ENCODE measurements around the gene YEATS2.

Gene YEATS2

DNA sequence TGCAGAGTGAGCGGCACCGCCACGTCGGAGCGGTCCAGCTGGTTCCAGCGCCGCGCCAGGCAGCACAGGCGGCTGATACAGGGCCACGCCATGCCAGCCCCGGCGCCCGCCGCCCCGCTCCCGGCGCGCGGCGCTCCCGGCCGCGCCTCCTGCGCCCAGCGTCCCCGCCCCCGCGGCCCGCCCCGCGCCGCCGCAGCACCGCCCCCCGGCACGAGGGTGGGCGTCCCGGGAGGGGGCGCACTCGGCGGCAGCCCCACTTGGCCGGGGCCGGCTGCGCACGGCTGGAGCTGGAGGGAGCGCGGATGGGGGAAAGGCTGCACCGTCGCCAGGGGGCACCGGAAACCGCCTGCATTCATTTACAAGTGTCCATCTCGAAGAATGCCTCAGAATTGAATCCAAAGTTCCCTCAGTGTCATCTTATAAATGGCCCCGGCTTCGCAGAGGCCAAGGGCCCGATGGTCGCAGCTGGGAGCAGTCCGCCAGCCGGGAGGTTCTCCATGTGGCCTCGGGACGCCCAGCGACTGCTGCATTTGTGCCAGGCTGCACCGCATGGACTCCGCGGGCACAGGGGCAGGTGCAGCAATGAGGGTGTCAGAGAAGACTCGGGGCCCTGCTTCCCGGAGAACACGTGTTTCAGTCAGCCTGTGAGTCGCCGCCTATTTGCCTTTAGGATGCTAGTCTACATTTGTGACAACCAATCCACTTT lies 128.0 kb downstream of the YEATS2 start, which contains the start of gene MAP6D1:
MAP6D1 (minus strand) TSS at position 122 of the 706 bp plus-strand sequence; CDS start at position 92, 30 bp downstream.
- Histone ChIP-seq H3K79me2 (ENCODE audit: control insufficient read depth, insufficient read depth, low read length, poor library complexity) (no peaks in the 10 kb centered on the region), H2BK120ac (ENCODE audit: insufficient read depth, low read length, poor library complexity) (no peak within 1 kb of the TSS), H3K4me2 (ENCODE audit: low read length) (peak within 1 kb of the TSS; percentile 99), H4K12ac (ENCODE audit: low read depth, low read length) (peak within 1 kb of the TSS; percentile 22), H3K79me1 (ENCODE audit: low read length) (no peaks in the 10 kb centered on the region), H3K36me3 (ENCODE audit: control insufficient read depth in 1 of 2, insufficient read depth in 2 of 2, low read length in 2 of 2) (peaks cover 7 to 16% of the 10 kb centered on the region in 2 experiments), H2AFZ (ENCODE audit: insufficient read depth, low read length, poor library complexity) (peak within 1 kb of the TSS; percentile 84), H3K27me3 (ENCODE audit: insufficient read depth, low read length) (no peaks in the 10 kb centered on the region), H3K4me1 (ENCODE audit: control insufficient read depth in 1 of 2, insufficient read depth in 2 of 2, low read length in 2 of 2) (peaks cover 9 to 10% of the 10 kb centered on the region in 2 experiments), H3K9ac (ENCODE audit: low read length) (peak within 1 kb of the TSS; percentile 79), H2BK5ac (ENCODE audit: low read depth, low read length, poor library complexity) (no peak within 1 kb of the TSS), H4K91ac (ENCODE audit: low read depth, low read length) (no peak within 1 kb of the TSS), H3K23ac (ENCODE audit: low read length) (no peak within 1 kb of the TSS), H4K8ac (ENCODE audit: low read depth, low read length) (no peak within 1 kb of the TSS), H2AK5ac (ENCODE audit: low read length) (no peak within 1 kb of the TSS), H3K4me3 (ENCODE audit: low read depth, low read length) (peak within 1 kb of the TSS; percentile 84), H2BK12ac (ENCODE audit: low read length) (peak within 1 kb of the TSS; percentile 27), H3K27ac (ENCODE audit: low read depth, low read length) (no peak within 1 kb of the TSS), H3K18ac (ENCODE audit: low read length) (no peak within 1 kb of the TSS), H3K4ac (ENCODE audit: low read depth, low read length) (no peak within 1 kb of the TSS), H3K14ac (ENCODE audit: low read length) (peak within 1 kb of the TSS; percentile 11), H3K9me3 (ENCODE audit: insufficient read depth, low read depth, low read length) (no peaks in the 10 kb centered on the region)
- no CpG with 5 or more reads among the region's 69 CpGs for WGBS (ENCODE audit: extremely low coverage, insufficient coverage, insufficient read length)
- peak; percentile 66 to 78 for DNase-seq

DNA sequence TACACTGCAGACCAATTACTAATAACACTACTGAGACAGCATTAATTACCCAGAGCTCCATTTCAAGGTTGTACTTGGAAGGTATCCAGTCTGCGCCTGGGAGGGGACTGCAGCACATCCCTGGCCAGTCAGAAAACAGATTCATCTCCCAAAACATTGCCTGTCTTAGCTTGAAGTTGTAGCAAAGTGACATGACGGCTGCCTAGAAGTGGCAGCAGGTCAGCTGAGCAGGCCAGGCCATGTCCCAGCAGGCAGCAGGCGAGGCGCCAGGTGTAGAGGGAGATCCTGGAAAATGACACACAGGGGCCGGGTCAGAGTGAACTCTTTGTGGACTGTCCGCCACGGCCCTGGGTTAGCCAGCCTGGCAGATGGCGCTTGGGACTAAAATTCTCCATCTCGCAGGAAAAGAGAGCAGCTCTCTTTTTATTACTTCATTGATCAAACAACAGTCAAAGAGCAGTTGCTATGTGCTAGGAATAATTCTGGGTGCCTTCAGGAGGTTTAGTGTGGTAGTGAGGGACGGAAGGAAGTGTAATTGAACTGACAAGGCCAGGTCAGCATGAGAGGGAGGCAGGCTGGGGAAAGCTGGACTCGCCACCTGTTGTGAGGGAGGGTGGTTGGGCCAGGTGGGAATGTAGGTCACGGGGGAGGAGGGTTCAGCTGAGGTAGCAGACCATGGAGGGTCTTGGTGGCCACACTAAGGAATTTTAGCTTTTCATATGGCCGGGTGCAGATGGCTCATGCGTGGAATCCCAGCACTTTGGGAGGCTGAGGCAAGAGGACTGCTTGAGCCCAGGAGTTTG lies 129.1 kb downstream of the YEATS2 start:
- no peak overlapping the region for H2AFZ ChIP-seq (ENCODE audit: insufficient read depth, low read length, poor library complexity)
- WGBS (ENCODE audit: extremely low coverage, insufficient coverage, insufficient read length): no CpG with 5 or more reads among the region's 14 CpGs
- no peak overlapping the region for H4K8ac ChIP-seq (ENCODE audit: low read depth, low read length)
- peaks cover 9 to 10% of the 10 kb centered on the region in 2 experiments for H3K4me1 ChIP-seq (ENCODE audit: control insufficient read depth in 1 of 2, insufficient read depth in 2 of 2, low read length in 2 of 2)
- H3K79me2 ChIP-seq (ENCODE audit: control insufficient read depth, insufficient read depth, low read length, poor library complexity): no peaks in the 10 kb centered on the region
- H2BK5ac ChIP-seq (ENCODE audit: low read depth, low read length, poor library complexity): no peak overlapping the region
- no peak overlapping the region for H3K9ac ChIP-seq (ENCODE audit: low read length)
- H3K27me3 ChIP-seq (ENCODE audit: insufficient read depth, low read length): no peaks in the 10 kb centered on the region
- no peak overlapping the region for H4K91ac ChIP-seq (ENCODE audit: low read depth, low read length)
- no peaks in the 10 kb centered on the region for H3K79me1 ChIP-seq (ENCODE audit: low read length)
- no peak overlapping the region for H3K4me3 ChIP-seq (ENCODE audit: low read depth, low read length)
- no peak overlapping the region for H3K4me2 ChIP-seq (ENCODE audit: low read length)
- no peaks in the 10 kb centered on the region for H3K9me3 ChIP-seq (ENCODE audit: insufficient read depth, low read depth, low read length)
- peaks cover 7 to 16% of the 10 kb centered on the region in 2 experiments for H3K36me3 ChIP-seq (ENCODE audit: control insufficient read depth in 1 of 2, insufficient read depth in 2 of 2, low read length in 2 of 2)
- no peak overlapping the region for H3K14ac ChIP-seq (ENCODE audit: low read length)
- no peak overlapping the region for H3K27ac ChIP-seq (ENCODE audit: low read depth, low read length)
- no peak overlapping the region for H2AK5ac ChIP-seq (ENCODE audit: low read length)
- H4K12ac ChIP-seq (ENCODE audit: low read depth, low read length): no peak overlapping the region
- H3K18ac ChIP-seq (ENCODE audit: low read length): no peak overlapping the region
- no peak overlapping the region for H2BK120ac ChIP-seq (ENCODE audit: insufficient read depth, low read length, poor library complexity)
- H3K4ac ChIP-seq (ENCODE audit: low read depth, low read length): no peak overlapping the region
- no peak for DNase-seq
- no peak overlapping the region for H3K23ac ChIP-seq (ENCODE audit: low read length)
- H2BK12ac ChIP-seq (ENCODE audit: low read length): no peak overlapping the region

DNA sequence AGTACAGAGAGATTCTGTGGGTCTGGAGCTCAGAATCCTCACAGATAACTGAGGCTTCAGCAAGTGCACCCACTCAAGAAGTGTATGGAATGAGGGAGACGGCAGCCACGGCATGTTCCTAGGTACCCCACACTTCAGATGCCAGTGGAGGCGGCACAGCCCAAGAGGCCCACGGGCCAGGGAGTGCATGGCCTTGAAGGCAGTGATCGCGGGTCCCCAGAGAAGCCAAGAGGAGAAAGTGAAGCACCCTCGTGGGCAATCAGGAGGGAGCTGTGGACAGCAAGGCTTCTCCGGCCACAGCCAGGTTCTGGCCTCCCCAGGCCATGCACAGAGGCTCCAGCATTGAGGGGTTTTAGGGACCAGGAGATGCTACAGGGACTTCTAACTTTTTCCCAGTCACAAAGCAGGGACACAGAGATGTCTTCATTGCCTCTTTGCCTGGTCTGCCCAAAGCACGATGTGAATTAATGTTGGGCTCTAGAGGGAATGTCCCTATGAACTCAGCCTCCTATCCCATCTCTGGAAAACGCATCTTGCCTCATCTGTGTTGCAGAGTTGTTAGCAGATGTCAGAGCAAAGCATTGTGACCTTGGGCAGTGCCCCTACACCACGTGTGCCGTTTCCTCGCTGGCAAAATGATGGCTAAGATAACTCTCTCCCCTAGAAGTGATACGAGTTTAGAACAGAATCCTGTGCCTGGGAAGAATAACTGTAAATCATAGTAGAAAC lies 130.4 kb downstream of the YEATS2 start:
- Histone ChIP-seq H2BK12ac (ENCODE audit: low read length) (no peak overlapping the region), H2BK120ac (ENCODE audit: insufficient read depth, low read length, poor library complexity) (no peak overlapping the region), H3K4me3 (ENCODE audit: low read depth, low read length) (no peak overlapping the region), H4K91ac (ENCODE audit: low read depth, low read length) (no peak overlapping the region), H3K9ac (ENCODE audit: low read length) (no peak overlapping the region), H4K12ac (ENCODE audit: low read depth, low read length) (no peak overlapping the region), H3K9me3 (ENCODE audit: insufficient read depth, low read depth, low read length) (no peaks in the 10 kb centered on the region), H3K27me3 (ENCODE audit: insufficient read depth, low read length) (no peaks in the 10 kb centered on the region), H3K79me1 (ENCODE audit: low read length) (no peaks in the 10 kb centered on the region), H3K4me1 (ENCODE audit: control insufficient read depth in 1 of 2, insufficient read depth in 2 of 2, low read length in 2 of 2) (peaks cover 5 to 6% of the 10 kb centered on the region in 2 experiments), H3K27ac (ENCODE audit: low read depth, low read length) (no peak overlapping the region), H3K4me2 (ENCODE audit: low read length) (no peak overlapping the region), H3K18ac (ENCODE audit: low read length) (no peak overlapping the region), H3K23ac (ENCODE audit: low read length) (no peak overlapping the region), H2AK5ac (ENCODE audit: low read length) (no peak overlapping the region), H2AFZ (ENCODE audit: insufficient read depth, low read length, poor library complexity) (no peak overlapping the region), H2BK5ac (ENCODE audit: low read depth, low read length, poor library complexity) (no peak overlapping the region), H4K8ac (ENCODE audit: low read depth, low read length) (no peak overlapping the region), H3K14ac (ENCODE audit: low read length) (no peak overlapping the region), H3K79me2 (ENCODE audit: control insufficient read depth, insufficient read depth, low read length, poor library complexity) (no peaks in the 10 kb centered on the region), H3K36me3 (ENCODE audit: control insufficient read depth in 1 of 2, insufficient read depth in 2 of 2, low read length in 2 of 2) (peaks cover 12 to 22% of the 10 kb centered on the region in 2 experiments), H3K4ac (ENCODE audit: low read depth, low read length) (no peak overlapping the region)
- no peak for DNase-seq
- no CpG with 5 or more reads among the region's 14 CpGs for WGBS (ENCODE audit: extremely low coverage, insufficient coverage, insufficient read length)

- Histone ChIP-seq H3K14ac (ENCODE audit: low read length) (no peak overlapping the region), H3K27ac (ENCODE audit: low read depth, low read length) (no peak overlapping the region), H3K18ac (ENCODE audit: low read length) (no peak overlapping the region), H3K79me1 (ENCODE audit: low read length) (no peaks in the 10 kb centered on the region), H3K79me2 (ENCODE audit: control insufficient read depth, insufficient read depth, low read length, poor library complexity) (no peaks in the 10 kb centered on the region), H3K4me2 (ENCODE audit: low read length) (no peak overlapping the region), H3K23ac (ENCODE audit: low read length) (no peak overlapping the region), H4K12ac (ENCODE audit: low read depth, low read length) (no peak overlapping the region), H2BK12ac (ENCODE audit: low read length) (no peak overlapping the region), H2BK5ac (ENCODE audit: low read depth, low read length, poor library complexity) (no peak overlapping the region), H2AK5ac (ENCODE audit: low read length) (no peak overlapping the region), H4K8ac (ENCODE audit: low read depth, low read length) (no peak overlapping the region), H3K36me3 (ENCODE audit: control insufficient read depth in 1 of 2, insufficient read depth in 2 of 2, low read length in 2 of 2) (peaks cover 17 to 27% of the 10 kb centered on the region in 2 experiments), H3K9ac (ENCODE audit: low read length) (no peak overlapping the region), H3K4me1 (ENCODE audit: control insufficient read depth in 1 of 2, insufficient read depth in 2 of 2, low read length in 2 of 2) (peaks cover 5 to 6% of the 10 kb centered on the region in 2 experiments), H3K4ac (ENCODE audit: low read depth, low read length) (no peak overlapping the region), H4K91ac (ENCODE audit: low read depth, low read length) (no peak overlapping the region), H3K27me3 (ENCODE audit: insufficient read depth, low read length) (no peaks in the 10 kb centered on the region), H3K9me3 (ENCODE audit: insufficient read depth, low read depth, low read length) (no peaks in the 10 kb centered on the region), H3K4me3 (ENCODE audit: low read depth, low read length) (no peak overlapping the region), H2BK120ac (ENCODE audit: insufficient read depth, low read length, poor library complexity) (no peak overlapping the region), H2AFZ (ENCODE audit: insufficient read depth, low read length, poor library complexity) (no peak overlapping the region)
- DNase-seq: no peak
- WGBS (ENCODE audit: extremely low coverage, insufficient coverage, insufficient read length): no CpG with 5 or more reads among the region's 7 CpGs
These were observed 130.9 kb downstream of the YEATS2 start for GRCh38 chr3:183828538-183828870.
